ENCODE results near the gene ACE.

The ACE gene

DNA sequence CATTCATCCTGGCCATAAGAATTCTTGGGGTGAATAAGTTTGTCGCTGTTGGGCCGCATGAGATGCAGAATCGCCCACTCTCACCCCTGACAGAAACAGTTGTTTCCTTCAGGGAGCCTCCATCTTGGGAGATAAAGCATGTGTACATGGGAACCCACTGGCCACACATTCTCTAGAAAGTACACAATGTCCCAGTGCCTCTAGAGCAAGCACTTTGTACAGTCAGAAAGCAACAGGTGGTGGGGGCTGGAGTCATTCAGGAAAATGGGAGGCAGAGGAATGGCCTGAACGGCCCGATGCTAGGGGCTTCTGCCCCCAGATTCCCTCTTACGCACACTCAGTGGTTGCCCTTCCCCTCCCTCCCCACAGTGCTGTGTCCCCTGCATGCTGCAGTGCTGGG is 16.1 kb downstream of the ACE start:
- no peak for DNase-seq

DNA sequence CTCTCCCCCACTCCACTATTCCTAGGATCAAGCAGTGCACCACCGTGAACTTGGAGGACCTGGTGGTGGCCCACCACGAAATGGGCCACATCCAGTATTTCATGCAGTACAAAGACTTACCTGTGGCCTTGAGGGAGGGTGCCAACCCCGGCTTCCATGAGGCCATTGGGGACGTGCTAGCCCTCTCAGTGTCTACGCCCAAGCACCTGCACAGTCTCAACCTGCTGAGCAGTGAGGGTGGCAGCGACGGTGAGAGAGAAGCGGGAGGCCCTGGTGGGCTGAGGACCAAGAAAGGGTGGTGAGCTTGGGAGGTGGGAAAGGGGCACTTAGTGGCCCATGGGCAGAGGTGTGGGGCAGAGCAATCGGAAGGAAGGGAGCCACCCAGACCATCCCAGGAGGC is 16.6 kb downstream of the ACE start:
- no peak for DNase-seq

DNA sequence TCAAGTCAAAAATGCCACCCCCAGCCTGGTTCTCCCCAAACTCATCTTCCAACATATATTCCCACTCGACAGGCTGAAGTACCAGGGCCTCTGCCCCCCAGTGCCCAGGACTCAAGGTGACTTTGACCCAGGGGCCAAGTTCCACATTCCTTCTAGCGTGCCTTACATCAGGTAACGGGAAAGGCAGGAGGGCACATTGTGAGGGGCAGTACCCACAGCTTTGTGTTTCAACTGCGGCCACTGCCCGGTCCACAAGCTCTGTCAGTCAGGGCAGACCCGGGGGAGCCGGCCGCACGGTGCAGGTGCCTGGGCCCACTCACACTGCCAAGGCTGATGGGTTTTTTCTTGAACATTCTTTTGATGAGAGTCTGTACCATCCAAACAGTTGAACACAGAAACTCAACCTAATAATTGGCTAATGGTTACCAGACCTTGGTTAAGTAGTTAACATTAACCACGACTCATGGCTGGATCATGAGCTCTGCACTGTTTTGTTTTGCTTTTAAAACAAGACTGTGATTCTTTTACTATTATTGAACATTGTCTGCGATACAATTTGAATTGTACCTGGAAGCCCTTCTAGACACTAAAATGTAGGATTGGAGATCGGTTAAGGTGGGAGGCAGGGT is 17.6 kb downstream of the ACE start:
- no peak for DNase-seq

DNA sequence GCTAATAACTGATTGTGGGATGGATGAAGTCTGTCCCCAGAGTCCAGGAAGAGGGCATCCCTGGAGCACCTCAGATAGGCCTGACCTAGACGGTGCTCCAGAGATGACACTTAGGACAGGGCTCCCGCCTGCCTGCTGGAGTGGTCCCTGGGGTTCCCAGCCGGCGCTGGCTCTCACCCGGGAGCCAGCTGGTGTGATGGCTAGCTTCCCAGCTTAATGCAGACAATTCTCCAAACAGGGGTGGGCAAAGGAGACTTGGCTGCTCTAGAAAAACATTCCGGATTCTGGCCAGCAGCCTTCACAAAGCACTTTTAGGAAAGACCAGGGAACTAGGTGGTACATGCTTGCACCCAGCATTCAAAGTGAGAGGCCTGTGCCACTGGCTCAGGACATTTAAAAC is 18.6 kb downstream of the ACE start:
- no peak for DNase-seq

DNA sequence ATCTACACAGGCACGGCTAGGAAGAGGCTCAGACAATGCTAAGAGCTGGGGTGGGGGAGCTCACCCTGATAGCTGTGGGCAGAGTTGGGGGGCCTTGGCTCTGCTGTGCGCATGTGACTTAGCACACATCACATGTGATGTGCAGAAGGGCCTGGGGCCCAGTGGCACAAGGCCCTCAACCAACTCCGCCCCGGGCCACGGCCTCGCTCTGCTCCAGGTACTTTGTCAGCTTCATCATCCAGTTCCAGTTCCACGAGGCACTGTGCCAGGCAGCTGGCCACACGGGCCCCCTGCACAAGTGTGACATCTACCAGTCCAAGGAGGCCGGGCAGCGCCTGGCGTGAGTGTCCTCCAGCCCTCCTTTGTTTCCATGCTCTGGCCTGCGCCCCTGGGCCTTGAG is 19.3 kb downstream of the ACE start:
- DNase-seq, result no peak

DNA sequence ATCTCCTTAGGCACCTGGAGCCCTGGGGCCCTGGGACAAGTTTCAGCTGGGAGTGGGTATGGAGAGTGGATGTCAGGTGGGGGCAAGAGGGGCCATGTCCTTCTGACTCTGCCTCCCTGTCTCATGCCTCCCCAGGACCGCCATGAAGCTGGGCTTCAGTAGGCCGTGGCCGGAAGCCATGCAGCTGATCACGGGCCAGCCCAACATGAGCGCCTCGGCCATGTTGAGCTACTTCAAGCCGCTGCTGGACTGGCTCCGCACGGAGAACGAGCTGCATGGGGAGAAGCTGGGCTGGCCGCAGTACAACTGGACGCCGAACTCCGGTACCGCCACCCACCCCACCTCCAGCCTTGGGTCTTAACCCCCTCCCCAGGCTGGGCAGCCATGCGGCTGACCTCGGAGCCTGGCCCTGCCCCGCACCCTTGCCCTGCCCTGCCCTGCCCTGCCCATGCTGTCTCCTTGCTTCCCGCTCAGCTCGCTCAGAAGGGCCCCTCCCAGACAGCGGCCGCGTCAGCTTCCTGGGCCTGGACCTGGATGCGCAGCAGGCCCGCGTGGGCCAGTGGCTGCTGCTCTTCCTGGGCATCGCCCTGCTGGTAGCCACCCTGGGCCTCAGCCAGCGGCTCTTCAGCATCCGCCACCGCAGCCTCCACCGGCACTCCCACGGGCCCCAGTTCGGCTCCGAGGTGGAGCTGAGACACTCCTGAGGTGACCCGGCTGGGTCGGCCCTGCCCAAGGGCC is 20.0 kb downstream of the ACE start:
- no peak for DNase-seq

DNA sequence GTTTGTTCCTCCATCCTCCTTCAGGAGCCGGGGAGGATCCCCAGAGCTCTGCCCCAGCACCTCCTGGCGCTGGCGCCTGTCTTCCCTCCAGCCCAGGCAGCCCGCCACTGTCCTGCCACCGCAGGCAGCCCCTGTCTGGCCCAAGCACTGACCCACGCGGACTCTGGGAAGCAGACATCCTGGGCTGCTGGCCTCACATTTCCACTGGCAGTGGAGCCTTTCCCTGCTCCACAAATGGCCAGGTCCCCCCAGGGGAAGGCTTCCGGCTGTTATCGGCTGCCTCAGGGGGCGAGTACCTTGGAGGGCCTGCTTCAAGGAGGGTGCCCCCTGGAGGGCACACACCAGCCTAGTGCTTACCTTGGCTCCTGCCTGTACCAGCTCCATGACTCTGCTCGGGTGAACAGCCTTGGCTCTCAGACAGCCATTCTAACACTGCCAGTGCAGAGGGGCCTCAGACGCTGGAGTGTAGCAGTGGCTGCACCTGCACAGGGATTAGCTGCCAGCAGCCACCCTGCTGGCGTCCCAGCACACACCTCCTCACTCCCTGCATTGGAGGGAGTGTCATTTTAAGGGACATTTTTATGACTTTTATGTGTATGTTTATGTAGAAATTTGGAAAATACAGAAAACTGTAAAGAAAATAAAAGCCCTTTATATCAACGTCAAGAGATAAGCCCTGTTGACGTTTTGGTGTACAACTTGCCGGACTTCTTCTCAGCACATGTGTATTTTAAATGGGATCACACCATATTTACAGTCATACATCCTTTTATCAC is 21.0 kb downstream of the ACE start:
- DNase-seq, result peak; percentile 37

DNA sequence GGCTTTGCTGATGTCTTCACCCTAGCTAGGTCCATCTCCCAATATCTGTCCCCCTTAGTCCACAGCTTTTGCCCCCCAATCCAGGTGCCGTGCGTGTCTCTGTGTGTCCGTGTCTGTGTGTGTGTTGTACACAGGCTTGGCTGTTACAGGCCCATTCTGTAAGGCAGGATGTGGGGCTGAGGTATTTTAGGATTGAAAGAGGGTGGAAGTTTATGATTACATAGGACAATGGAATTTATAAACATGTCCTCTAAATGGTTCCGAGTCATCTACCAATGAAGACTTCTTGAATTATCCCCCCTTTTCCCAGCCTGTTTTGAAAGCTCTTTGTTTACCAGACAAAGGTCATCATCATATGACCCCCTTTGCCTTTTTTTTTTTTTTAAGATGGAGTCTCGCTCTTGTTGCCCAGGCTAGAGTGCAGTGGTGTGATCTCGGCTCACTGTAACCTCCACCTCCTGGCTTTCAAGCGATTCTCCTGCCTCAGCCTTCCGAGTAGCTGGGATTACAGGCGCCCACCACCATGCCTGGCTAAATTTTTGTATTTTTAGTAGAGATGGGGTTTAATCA is 21.9 kb downstream of the ACE start:
- no peak for DNase-seq

DNA sequence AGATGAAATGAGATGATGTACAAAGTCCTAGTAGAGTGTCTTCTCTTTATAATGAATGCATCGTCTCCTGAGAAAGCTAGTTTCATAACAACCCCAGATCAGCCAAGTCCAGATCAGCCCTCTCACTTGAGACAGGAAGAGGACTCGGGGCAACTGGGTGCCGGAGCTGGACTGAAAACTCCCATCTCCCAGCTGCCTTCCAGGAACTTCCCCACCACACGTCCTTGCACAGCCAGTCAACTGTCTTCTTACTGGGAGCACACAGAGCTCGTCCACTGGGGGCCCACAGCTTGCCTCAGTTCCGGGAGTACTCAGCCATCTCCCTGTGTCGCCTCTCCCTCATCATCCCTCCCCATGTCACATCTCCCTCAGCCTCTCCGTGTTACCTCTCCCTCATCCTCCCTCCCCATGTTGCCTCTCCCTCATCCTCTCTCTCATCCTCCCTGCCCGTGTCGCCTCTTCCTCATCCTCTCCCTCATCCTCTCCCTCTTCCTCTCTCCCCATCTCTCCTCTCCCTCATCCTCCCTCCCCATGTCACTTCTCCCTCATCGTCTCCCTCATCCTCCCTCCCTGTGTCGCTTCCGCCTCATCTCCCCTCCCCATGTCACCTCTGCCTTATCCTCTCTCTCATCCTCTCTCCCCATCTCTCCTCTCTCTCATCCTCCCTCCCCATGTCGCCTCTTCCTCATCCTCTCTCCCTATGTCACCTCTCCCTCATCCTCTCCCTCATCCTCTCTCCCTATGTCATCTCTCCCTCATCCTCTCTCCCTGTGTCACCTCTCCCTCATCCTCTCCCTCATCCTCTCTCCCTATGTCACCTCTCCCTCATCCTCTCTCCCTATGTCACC is 23.9 kb downstream of the ACE start:
- DNase-seq, result no peak

DNA sequence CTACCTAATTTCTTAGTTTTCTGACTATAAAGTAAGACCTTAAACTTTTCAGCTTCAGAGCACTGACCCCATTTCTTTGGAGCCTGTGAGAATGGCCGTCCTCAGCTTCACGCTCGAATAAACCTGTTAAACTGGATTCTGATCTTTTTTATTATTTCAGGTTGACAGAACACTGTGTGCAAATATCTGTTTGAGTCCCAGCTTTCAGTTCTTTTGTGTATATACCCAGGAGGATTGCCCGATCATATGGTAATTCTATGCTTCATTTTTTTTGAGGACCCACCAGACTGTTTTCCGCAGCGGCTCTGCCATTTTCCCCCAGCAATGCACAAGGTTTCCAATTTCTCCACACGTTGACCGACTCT is 26.5 kb downstream of the ACE start:
- DNase-seq, result no peak

DNA sequence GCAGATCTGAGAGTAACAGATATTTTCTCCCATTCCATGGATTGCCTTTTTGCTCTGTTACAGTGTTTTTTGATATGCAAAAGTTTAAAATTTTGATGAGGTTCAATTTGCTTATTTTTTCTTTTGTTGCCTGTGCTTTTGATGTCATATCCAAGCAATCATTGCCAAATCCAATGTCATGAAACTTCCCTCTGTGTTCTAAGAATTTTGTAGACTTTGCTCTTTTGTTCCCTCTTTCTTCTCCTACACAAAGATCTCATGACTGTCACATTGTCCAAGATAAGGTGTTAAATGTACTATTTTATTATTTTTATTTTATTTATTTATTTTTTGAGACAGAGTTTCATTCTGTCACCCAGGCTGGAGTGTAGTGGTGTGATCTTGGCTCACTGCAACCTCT is 27.4 kb downstream of the ACE start:
- no peak for DNase-seq

DNA sequence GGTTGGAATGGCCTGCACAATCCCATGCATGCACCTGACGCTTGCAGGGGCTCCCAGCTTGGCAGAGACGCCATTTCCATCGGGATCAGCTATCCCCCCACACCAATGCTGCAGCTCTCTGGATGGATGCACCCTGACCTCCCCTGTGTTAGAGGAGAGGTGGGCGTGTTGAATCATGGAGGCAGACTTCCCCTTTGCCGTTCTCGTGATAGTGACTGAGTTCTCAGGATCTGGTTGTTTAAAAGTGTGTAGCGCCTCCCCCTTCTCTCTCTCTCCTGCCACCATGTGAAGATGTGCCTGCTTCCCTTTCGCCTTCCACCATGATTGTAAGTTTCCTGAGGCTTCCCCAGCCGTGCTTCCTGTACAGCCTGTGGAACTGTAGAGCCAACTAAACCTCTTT is 28.5 kb downstream of the ACE start:
- DNase-seq, result no peak

DNA sequence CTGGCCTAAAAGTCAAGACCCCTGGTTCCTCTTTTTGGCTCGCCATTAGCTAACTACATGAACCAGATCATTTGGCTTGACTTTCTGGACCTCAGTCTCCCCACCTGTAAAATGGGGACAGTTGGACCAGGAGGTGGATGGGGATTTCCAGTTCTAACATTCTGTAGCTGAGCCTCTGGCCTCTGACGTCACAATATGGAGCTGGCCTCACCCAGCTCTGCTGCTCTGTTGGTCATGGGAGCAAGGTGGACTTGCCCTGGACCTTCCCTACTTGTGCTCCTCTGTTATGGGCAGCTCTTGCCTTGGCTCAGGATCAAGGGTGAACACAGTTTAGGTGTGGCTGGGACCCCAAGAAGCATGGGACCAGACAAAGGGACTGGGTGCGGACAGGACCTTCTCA is 29.8 kb downstream of the ACE start:
- no peak for DNase-seq

DNA sequence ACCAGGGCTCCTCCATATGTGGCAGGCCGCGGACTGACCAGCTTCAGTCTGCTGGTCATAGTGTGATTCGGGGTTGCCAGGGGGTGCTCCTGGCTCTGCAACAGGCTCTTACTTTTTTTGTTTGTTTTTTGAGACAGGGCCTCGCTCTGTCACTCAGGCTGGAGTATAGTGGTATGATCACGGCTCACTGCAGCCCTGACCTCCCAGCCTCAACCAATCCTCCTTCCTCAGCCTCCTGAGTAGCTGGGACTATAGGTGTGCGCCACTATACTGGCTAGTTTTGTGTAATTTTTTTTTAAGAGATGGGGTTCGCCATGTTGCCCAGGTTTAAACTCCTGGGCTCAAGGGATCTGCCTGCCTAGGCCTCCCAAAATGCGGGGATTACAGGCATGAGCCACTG is 34.5 kb downstream of the ACE start:
- no peak for DNase-seq

DNA sequence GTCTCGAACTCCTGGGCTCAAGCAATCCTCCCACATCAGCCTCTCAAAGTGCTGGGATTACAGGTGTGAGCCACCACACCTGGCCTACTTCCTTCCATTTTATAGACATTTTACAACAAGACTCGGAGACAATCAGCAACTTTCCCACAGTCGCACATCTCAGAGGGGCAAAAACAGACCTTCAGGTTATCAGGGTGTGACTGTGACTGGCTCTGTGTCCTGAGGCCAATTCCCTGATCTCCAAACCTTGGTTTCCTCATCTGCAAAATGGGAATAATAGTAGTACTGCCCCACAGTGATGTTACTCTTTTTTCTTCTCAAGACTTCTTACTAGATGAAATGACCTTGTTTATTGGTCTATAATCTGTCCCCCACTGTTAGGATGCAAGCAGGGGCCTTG is 35.5 kb downstream of the ACE start:
- no peak for DNase-seq

DNA sequence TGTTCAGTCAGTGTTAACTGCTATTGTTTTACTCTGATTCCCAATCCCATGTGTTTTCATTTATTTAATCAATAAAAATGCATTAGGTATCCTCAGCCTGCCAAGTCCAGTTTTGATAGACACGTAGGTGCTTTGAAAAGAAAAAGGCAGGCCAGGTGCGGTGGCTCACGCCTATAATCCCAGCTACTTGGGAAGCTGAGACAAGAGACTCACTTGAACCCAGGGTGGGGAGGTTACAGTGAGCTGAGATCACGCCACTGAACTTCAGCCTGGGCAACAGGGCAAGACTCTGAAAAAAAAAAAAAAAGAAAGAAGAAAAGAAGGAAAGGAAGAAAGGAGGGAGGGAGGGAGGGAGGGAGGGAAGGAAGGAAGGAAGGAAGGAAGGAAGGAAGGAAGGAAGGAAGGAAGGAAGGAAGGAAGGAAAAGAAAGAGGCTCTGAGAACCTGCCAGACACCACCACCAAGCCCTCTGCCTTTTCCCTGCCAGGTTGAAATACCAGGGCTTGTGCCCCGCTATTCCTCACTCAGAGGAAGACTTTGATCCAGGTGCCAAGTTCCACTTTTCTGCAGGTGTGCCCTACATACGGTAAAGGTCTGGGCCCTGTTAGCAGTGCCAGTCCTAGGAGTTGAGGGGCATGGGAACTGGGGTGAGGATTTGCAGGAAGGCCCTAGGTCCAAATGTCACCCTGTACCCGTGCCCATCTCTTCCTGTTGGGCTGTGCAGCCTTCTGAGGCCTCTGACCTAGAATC is 36.2 kb downstream of the ACE start:
- no peak for DNase-seq

DNA sequence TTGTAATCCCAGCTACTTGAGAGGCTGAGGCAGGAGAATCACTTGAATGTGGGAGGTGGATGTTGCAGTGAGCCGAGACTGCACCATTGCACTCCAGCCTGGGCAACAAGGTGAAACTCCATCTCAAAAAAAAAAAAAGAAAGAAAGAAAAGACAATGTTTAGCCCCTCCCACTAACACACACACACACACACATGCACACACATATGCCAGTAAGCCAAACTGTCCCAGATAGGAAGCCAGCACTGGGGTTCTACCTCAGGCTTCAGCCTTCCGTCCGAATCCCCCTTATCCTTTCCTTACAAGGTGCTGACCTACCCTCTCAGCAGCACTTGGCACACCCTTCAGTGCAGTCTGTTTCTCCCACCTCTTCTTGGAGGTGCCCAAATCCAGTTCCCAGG is 37.6 kb downstream of the ACE start:
- DNase-seq, result no peak

DNA sequence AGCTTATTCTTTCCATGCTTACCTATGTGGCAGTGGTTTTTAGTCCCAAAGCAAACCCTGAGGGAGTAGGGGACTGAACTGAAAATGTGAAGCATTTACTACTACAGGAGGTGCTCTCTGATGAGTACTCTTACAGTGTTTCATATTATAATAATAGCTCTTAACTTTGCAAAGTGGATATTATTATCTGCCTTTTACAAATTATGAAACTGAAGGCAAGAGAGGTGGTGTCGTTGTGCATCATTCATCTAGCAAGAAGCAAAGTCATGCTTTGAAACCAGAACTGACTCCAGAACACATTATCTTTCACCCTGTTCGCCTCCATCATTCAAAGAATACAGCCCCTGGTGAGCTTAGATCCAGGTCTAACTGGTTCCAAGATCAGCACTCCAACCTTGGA is 38.1 kb downstream of the ACE start:
- DNase-seq, result no peak

DNA sequence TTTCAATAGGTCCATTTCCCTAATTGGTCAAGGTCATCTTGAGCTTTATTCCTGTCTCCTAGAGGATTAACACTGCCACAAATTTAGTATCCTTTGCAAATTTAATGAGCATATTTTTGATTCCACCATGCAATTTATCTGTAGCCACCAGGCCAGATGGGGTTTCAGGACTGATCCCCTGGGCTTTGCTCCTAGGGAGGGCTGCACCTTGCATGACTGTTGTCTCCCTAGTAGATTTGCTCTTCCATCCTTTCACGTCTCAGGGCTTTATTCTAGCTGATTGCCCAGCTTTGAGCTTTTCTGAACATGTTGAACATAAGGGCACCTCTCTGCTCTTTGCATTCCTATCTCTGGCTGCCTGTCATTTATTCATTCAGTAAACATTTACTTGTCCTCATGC is 38.6 kb downstream of the ACE start:
- no peak for DNase-seq

DNA sequence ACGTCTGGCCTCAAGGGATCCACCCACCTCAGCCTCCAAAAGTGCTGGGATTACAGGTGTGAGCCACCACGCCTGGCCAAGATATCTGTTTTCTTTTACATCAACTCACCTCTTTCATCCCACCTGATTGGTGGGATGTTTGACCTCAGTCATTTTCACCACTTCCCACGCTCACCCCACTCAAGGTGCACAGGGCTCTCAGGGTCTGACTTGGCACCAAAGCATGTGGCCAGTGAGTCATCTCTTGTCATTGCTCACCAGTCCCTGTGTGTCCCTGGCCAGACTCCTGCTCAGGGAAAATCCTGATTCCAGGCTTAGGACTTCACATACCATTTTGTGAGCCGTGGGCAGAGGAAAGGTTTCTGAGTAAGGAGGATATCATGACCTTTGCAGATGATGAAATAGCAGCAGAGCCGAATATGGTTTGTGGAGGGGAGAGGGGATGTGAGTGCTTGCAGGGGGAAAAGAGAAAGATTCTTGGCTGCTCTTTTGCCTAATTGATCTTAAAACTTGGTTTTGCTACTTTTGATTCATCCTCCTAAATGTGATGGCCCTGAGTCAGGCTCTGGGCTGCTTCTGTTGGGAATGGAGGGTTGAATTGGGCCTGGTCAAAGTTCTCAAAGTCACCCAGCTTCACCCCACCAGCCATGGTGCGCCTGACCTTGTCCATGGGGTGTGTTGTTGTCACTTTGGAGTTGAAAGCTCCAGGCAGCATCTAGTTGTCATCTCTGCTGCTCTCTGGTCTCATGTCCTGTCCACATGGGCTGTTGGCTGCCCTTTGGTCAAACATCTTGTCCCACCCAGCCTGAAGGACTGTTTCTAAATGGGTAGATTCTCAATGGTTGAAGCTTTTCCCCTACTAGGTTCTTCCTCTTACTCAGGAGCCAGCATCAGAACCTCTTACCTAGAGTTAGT is 40.3 kb downstream of the ACE start:
- no peak for DNase-seq

Measured in DMS 273 treated with DMSO at 0.1 percent for 48 hours (cell line).